GM20431 (cell line): ENCODE results near the gene TYRP1.

Experiments used
- in situ Hi-C: fragments of 300-500 bp; cut with MseI, MboI; formaldehyde crosslinking; loops from one replicate; pipeline ENCODE4 v1.15.0; 2020; ENCODE audit warnings: low sequenced_read_pairs; ENCODE audit not compliant: unreplicated experiment

TYRP1 gene

DNA sequence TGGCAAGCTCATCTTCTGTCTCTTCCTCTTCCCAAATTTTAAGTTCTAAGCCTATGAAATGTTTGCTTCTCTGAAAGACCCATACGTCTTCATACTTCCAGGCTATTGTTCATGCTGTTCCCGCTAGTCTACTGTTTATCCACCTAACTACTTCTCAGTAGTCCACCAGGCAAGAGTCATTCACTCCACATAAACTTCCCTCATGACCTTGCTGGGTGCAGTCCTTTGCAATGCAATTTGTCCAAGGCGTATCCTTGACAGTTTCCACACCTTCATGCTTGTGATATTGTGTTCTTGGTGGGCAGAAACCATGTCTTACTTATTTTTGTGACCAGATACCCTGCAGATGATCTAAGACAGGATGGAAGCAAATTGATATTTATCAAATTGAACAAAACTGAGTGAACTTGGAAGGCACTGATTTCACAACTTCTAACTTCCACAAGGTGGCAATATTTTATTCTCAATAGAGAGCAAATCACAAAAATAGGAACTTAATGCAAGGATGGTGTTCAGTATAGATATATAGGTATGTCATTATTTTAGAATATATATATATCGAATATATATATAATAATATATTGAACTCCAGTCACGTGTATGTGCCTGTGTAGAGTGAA is 30.3 kb downstream of the TYRP1 start:
- in situ Hi-C loops: loop anchor here (25.0 kb wide), 1 partner anchor 364 kb away; no protein-coding TSS in a partner anchor

DNA sequence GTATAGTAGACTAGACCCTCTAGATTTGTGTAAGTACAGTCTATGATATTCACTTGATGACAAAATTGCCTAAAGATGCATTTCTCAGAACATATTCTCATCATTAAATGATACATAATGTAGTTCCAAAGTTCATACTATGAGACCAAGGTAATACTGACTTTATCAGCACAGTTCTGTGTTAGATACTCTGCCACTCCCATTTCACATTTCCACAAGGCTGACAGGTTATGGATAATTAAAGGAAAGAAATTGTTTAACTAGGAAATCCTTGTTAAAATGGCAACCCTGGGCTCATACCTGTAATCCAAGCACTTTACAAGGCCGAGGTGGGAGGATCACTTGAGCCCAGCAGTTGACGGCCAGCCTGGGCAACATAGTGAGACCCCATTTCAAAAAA is 33.6 kb downstream of the TYRP1 start:
- in situ Hi-C loops: no loop called here

DNA sequence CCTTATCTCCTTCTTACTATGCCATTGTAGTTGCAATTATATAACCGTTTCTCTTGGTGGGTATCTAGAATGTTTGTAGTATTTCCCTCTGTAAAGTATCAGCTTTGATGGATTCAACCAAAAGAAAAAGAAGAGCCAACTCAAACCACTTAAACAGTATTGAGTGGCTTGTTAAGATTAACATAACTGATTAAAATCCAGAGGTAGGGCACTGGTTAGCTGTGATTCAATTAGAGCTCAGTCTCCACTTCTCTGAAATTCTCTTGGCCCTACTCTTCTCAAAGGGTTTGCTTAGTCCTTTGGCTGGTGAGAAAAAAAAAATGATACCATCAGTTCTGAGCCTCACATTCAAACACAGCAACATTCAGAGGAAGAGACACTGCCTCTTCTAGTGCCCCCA is 37.0 kb downstream of the TYRP1 start:
- in situ Hi-C loops: no loop called here

DNA sequence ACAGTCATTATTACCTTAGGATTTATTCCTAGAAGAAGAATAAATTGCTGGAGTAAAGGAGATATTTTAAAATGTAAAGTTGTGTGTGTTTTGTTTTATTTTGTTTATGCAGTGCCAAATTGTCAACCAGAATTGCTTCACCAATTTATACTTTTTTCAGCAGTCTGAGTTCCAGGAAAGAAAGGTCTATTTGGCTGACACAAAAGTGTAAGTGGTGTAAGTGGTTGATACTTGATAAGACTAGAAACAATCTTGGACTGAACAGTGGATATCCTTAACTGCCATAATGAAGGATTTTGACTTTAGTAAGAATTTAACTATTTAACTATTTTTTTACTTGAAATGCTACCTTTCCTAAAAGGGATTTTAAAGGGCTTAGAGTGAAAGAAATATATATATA is 37.7 kb downstream of the TYRP1 start:
- in situ Hi-C loops: no loop called here

DNA sequence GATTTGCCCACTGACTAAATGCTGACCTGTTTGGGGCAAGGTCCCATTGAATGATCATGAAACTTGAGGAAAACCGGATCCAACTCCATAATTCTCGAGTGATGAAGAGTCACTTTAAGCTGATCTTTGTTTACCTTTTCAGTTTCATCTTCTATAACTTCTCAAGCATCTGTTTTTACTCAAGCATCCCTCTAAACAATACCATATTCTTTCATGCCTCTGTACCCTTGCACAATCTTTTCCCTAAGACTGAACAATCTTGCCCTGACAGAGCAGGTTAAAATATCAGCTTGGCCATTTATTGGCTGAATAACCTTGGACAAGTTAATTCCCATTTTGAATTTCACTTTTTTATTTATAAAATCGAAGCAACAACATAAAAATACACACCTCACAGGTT is 39.8 kb downstream of the TYRP1 start:
- in situ Hi-C loops: no loop called here

DNA sequence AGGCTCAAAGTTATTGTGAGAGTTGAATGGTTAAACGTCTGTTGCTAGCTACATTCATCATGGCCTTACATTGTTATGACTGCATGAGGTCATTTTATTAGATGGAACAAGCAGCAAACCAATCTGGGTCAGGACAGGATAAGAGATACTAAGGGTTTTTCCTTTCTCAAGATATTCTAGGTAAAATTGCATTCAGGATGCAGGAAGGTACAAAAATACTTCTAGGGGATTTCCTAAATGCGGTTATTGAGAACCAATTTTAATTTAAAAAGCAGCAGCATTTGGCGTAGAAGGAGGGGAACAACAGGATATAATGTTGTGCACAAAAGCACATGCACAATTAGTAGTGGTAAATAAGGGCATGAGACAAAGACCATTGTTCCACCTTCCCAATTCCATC is 42.5 kb downstream of the TYRP1 start:
- in situ Hi-C loops: no loop called here

DNA sequence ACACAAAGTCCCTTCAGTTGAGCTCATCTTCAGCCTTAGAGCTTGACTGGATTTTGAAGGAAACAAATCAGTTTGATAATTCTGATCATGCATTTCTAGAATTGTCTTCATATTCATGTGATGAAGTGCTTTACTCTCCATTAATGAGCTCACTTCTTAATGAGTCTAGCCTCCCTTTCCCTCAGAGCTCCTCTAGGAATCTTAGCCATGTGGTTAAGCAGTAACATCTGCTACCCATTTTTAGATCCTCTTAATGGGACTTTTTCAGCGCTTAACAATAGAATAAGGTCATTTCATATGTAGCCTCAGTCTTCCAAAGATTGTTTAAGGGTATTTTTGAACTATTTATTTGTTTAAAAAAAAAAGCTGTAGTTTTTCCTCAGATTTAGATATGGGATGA is 44.7 kb downstream of the TYRP1 start:
- in situ Hi-C loops: no loop called here

DNA sequence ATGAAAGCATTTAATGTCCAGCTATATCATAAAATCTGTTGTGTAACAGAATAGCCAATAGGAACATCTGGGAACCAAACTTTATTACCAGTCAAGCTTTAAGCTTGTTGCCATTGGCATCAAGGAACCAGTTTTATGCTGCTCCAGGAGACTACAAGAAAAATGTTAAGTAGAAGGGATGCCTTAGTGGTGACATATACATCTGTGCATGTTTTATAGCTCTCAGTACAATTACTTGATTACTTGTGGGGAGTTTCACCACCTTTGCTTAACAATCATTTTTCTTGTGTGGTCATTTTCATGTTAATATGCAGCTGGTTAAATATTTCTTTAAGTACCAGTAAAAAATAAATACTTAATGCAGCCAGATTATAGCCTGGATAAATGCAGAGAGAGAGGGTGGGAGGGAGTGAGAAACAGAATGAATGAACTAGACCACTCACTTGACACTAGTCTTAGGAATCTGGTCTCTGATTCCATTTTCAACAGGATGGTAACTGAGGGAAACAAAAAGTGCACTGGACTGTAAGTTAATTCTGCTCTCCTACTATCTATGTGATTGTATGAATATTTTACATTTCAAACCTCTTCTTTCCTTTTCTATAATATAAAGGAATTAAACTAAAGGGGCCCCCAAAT is 45.9 kb downstream of the TYRP1 start:
- in situ Hi-C loops: no loop called here

DNA sequence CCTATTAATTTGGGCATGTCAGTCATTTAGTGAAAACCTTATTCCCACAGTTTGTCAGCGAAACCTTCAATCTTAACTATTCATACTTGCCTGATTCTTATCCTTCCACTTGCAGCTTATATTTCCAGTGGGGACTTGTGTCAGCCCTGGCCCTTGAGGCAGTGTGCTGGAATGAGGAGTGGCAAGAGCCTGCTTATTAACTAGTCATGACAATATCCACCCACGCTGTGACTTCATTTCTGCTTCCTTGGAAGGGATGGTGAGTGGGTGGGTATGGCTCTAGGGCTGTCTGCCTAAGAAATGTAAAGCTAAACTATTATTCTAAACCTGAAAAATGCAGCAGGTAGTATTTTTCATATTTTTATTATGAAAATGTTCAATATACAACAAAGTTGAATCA is 47.7 kb downstream of the TYRP1 start:
- in situ Hi-C loops: no loop called here

DNA sequence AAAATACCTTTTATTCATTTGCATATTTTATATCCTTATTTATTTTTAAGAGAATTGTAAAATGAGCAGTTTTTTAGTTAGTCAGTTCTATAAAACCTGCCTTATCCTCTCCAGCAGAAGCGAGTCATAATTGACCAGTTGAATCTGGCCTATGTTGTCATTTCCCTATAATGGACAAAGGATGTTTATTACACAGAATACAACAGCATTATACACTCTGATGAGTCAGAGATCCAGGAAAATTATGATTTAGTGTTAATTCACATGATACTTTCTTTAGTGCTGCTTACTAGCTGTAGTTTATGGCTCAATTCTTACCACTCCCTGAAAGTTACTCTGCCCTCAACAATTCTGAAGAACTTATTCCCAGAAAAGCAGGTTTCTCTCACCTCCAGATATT is 54.8 kb downstream of the TYRP1 start:
- in situ Hi-C loops: no loop called here

DNA sequence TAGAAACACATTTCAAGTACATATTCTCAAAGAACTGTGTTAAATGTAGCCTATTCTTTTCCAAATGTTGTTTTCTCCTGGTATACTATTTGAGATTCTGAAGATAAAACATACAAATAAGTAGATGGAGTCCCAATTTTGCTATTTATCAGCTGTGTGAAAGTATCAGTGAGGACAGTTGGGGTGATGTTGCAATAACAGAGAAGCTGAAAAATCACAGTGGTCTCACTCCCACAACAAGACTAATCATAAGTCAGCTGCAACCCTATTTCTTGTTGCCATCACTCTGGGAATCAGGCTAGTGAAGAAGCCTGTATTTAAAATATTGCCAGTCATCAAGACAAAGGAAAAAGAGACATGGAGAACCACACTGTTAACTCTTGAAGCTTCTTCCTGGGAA is 55.8 kb downstream of the TYRP1 start:
- in situ Hi-C loops: no loop called here

DNA sequence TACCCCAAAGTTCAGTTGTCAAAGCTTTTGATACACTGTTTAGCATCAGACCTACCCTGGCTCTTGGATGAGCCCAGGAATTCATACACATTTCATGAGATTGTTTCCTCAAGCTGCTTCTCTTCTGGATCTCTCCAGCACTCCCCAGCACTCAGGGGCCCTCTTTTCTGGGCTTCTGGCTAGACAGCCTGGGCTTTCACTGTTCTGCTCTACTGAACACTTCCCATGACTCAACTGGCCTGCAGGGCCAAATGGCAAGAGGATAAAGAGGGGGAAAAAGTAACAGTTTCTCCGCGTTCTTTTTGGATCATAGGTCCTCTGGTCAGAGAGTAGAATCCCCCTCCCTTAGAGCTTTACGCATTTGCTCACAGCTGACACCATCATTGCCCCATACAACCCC is 60.7 kb downstream of the TYRP1 start:
- in situ Hi-C loops: no loop called here

DNA sequence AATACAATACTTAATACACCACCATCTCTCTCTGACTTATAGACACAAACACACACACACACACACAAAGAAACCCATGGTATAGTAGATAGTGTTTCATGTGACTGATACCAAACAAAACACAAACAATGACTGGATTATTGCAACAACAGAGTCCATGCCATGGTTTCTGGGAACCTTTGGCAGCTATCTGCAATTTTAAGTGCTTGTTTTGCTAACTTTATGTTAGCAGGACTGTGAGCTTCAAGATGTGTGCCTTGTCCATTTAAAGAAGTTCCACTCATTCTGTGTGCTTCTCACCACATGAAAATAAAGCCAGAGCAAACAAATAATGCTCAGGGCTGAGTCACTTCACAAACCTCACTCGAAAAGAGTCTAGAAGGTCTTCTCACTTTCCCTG is 66.6 kb downstream of the TYRP1 start:
- in situ Hi-C loops: no loop called here
